Prostate gland (tissue), 2 donors: ENCODE measurements around the gene CPLX4.

ENCODE experiments used
- POLR2A ChIP-seq: fragments of 450-650 bp; IDR thresholded peaks from one replicate; pipeline ENCODE4 v1.6.1; 2016; ENCODE audit warnings: antibody characterized with exemption, mild to moderate bottlenecking
- POLR2AphosphoS5 ChIP-seq: sonication (generic); formaldehyde crosslinking; IDR thresholded peaks from one replicate; pipeline ENCODE4 v1.6.1; 2017; ENCODE audit warnings: antibody characterized with exemption
- TF ChIP-seq, protein P1 (sequence below), 4 experiments: fragments of 200-600 bp in 2 of 4; fragments of 450-650 bp in 2 of 4; sonication (generic) in 2 of 4; IDR thresholded peaks; 1 replicate in 3 of 4; 2 replicates in 1 of 4; pipeline ENCODE4 v1.5.1; 2016 to 2019; ENCODE audit warnings: antibody characterized with exemption in 4 of 4, mild to moderate bottlenecking in 2 of 4, moderate library complexity in 2 of 4

DNA sequence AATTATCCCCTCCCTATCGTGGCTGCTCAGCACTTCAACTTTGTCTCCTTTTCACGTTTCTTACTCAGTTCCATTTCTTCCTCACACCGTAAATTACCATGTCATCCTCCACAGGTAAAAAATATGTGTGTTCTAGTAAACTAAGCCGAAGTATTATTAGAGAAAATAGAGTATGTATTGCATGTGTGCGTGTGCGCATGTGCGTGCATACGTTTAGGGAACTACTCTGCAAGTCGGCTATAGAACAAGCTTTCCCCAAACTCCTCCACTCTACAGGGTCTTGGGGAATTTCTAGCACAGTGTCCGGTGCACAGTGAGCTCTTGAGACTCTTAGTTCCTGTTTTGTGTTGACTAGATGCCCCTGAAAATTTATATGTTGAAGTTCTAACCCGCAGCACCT, 36.1 kb downstream of the CPLX4 start:
- TF ChIP-seq POLR2AphosphoS5: no peak
- TF ChIP-seq, protein P1, sequence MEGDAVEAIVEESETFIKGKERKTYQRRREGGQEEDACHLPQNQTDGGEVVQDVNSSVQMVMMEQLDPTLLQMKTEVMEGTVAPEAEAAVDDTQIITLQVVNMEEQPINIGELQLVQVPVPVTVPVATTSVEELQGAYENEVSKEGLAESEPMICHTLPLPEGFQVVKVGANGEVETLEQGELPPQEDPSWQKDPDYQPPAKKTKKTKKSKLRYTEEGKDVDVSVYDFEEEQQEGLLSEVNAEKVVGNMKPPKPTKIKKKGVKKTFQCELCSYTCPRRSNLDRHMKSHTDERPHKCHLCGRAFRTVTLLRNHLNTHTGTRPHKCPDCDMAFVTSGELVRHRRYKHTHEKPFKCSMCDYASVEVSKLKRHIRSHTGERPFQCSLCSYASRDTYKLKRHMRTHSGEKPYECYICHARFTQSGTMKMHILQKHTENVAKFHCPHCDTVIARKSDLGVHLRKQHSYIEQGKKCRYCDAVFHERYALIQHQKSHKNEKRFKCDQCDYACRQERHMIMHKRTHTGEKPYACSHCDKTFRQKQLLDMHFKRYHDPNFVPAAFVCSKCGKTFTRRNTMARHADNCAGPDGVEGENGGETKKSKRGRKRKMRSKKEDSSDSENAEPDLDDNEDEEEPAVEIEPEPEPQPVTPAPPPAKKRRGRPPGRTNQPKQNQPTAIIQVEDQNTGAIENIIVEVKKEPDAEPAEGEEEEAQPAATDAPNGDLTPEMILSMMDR (IDR thresholded peaks at IDR 0.05): no peak
- TF ChIP-seq POLR2A: no peak
